K562 (cell line): ENCODE measurements around the gene TBP. TPM values are rescaled to one million over a fixed set of nuclear protein-coding genes. Genes with fewer than 3 reads are reported as not detected.
A peak's percentile ranks its signal among the peaks of the same experiment; 100 is the strongest.

Experiments
- ATF1 ChIP-seq, 2 experiments: fragments of 450-650 bp in 1 of 2; IDR thresholded peaks; 2 replicates each; pipeline ENCODE4 v1.6.1; 2016; ENCODE audit warnings: missing compliant biosample characterization in 1 of 2, missing genetic modification characterization in 1 of 2
- BCL6 ChIP-seq: fragments of 250-450 bp; sonication (Bioruptor Pico); IDR thresholded peaks from 2 replicates; pipeline ENCODE4 v1.4.0; 2020
- CAMTA2 ChIP-seq: fragments of 250-450 bp; sonication (Bioruptor Pico); conservative IDR thresholded peaks from 2 replicates; pipeline ENCODE4 v1.5.1; 2022
- CHD1 ChIP-seq: fragments of 200-600 bp; sonication (generic); IDR thresholded peaks from one replicate; pipeline ENCODE4 v1.6.1; 2012; ENCODE audit warnings: mild to moderate bottlenecking, moderate library complexity, low read length, inconsistent platforms
- ELF4 ChIP-seq: fragments of 450-650 bp; formaldehyde crosslinking; IDR thresholded peaks from 2 replicates; pipeline ENCODE4 v1.4.0; 2022; ENCODE audit warnings: missing genetic modification characterization
- EP400 ChIP-seq: fragments of 450-650 bp; IDR thresholded peaks from 2 replicates; pipeline ENCODE4 v1.6.1; 2017; ENCODE audit warnings: antibody characterized with exemption, mild to moderate bottlenecking, moderate library complexity
- ETS1 ChIP-seq: conservative IDR thresholded peaks from 2 replicates; pipeline ENCODE4 v1.6.1; 2011; ENCODE audit warnings: low read depth, mild to moderate bottlenecking, low read length; ENCODE audit not compliant: control insufficient read depth
- JUND ChIP-seq, 2 experiments: IDR thresholded peaks; 2 replicates in 1 of 2; 3 replicates in 1 of 2; pipeline ENCODE4 v1.6.1; 2011; ENCODE audit warnings: borderline replicate concordance in 2 of 2, low read depth in 2 of 2, low read length in 2 of 2, improper control_type of control experiment in 1 of 2, missing biosample characterization in 1 of 2, missing genetic modification characterization in 1 of 2, missing genetic modification reagents in 1 of 2
- MCM2 ChIP-seq: fragments of 450-650 bp; IDR thresholded peaks from 2 replicates; pipeline ENCODE4 v1.6.1; 2017; ENCODE audit warnings: low read depth, mild to moderate bottlenecking
- NRF1 ChIP-seq, 2 experiments: fragments of 450-650 bp; IDR thresholded peaks in 1 of 2; conservative IDR thresholded peaks in 1 of 2; 2 replicates each; pipeline ENCODE4 v1.6.1; 2014; ENCODE audit warnings: mild to moderate bottlenecking in 2 of 2
- PATZ1 ChIP-seq: fragments of 250-450 bp; sonication (Bioruptor Pico); IDR thresholded peaks from 2 replicates; pipeline ENCODE4 v1.5.0; 2020; ENCODE audit warnings: mild to moderate bottlenecking, borderline replicate concordance
- POLR2AphosphoS5 ChIP-seq: IDR thresholded peaks from 2 replicates; pipeline ENCODE4 v1.6.1; 2011; ENCODE audit warnings: mild to moderate bottlenecking, low read depth, low read length, moderate library complexity; ENCODE audit not compliant: control insufficient read depth, insufficient read depth
- POLR2B ChIP-seq: fragments of 450-650 bp; IDR thresholded peaks from 2 replicates; pipeline ENCODE4 v1.6.1; 2018; ENCODE audit warnings: low read depth; ENCODE audit not compliant: partially characterized antibody
- POLR2H ChIP-seq: IDR thresholded peaks from 2 replicates; pipeline ENCODE4 v1.6.1; 2016; ENCODE audit warnings: missing genetic modification characterization, low read depth, mild to moderate bottlenecking, control low read depth, missing compliant biosample characterization, moderate library complexity
- SETDB1 ChIP-seq: IDR thresholded peaks from one replicate; pipeline ENCODE4 v1.6.1; 2012; ENCODE audit warnings: low read length, control low read depth, inconsistent platforms
- SNAPC5 ChIP-seq: fragments of 250-450 bp; sonication (Bioruptor Pico); IDR thresholded peaks from 2 replicates; pipeline ENCODE4 v1.8.0; 2021; ENCODE audit warnings: moderate library complexity, mild to moderate bottlenecking, inconsistent platforms
- TGIF2 ChIP-seq: sonication (generic); formaldehyde crosslinking; IDR thresholded peaks from 2 replicates; pipeline ENCODE4 v1.8.1; 2022; ENCODE audit warnings: mild to moderate bottlenecking, missing genetic modification reagents, moderate library complexity
- ZFP1 ChIP-seq: fragments of 450-650 bp; formaldehyde crosslinking; IDR thresholded peaks from 2 replicates; pipeline ENCODE4 v1.4.0; 2020; ENCODE audit warnings: mild to moderate bottlenecking, mixed read lengths
- ZKSCAN1 ChIP-seq: fragments of 150-350 bp; IDR thresholded peaks from 2 replicates; pipeline ENCODE4 v1.6.1; 2016; ENCODE audit warnings: low read depth, low read length
- ZSCAN32 ChIP-seq: fragments of 450-650 bp; formaldehyde crosslinking; IDR thresholded peaks from 2 replicates; pipeline ENCODE4 v1.4.0; 2020; ENCODE audit warnings: mild to moderate bottlenecking, moderate library complexity
- polyA plus RNA-seq, 8 experiments: library from polyadenylated mRNA; depleted of rRNA in 4 of 8; stranded (reverse) in 5 of 8; unstranded in 3 of 8; fragments of >200 nt; fragmentation: Nextera tagmentation in 2 of 8; fragmentation: Illumina TruSeq in 1 of 8; extraction: Ambion mirVana in 2 of 8; extraction: Trizol in 1 of 8; gene quantifications; 2 replicates each; pipeline versions ENCODE4 v1.2.1 to v1.2.3, GENCODE V29; 2011 to 2014; ENCODE audit warnings: inconsistent platforms in 1 of 8, missing spikeins in 1 of 8
- total RNA-seq, 7 experiments: library from RNA; depleted of rRNA in 6 of 7; stranded (reverse); fragments of >200 nt in 6 of 7; fragmentation: Illumina TruSeq in 2 of 7; extraction: Trizol in 2 of 7; gene quantifications; 2 replicates each; pipeline versions ENCODE4 v1.2.1 to v1.2.3, GENCODE V29; 2011 to 2021; ENCODE audit warnings: low replicate concordance in 1 of 7

The TBP gene
- total and polyA plus RNA-seq, 9 of the 15 experiments (the other 6 are each of a cell fraction or from before 2014, with no cell fraction given) = 28.5 to 86.1 (median 39.5) TPM

GRCh38 chr6:170552765-170553533 is 1.2 kb upstream of the TBP start, which contains the start of gene PSMB1 (continued):
- TF ChIP-seq ETS1 (peak; percentile 94), ZFP1 (CRISPR knock-in tag) (no peak), ZSCAN32 (0 out of 2 replicates have a peak, but pooled peaks have one; percentile 3), POLR2AphosphoS5 (peak; percentile 97), POLR2B (peak; percentile 97), BCL6 (CRISPR knock-in tag) (no peak), ZKSCAN1 (peak; percentile 68), SNAPC5 (CRISPR knock-in tag) (no peak), NRF1 (conservative IDR thresholded peaks at IDR 0.05 in 1 of 2, IDR thresholded peaks at IDR 0.05 in 1 of 2) (peak; percentile 87 to 90), ATF1 (CRISPR knock-in tag; IDR thresholded peaks at IDR 0.05) (no peak), ATF1 (tag; IDR thresholded peaks at IDR 0.05) (peak; percentile 94), POLR2H (tag) (peak; percentile 77), PATZ1 (CRISPR knock-in tag) (no peak), CHD1 (peak; percentile 89), ELF4 (0 out of 2 replicates have a peak, but pooled peaks have one; percentile 41), MCM2 (no peak), SETDB1 (no peak), CAMTA2 (CRISPR knock-in tag) (0 out of 2 replicates have a peak, but pooled peaks have one; percentile 39), TGIF2 (CRISPR knock-in tag) (peak; percentile 52; the same call in 1 of the 2 replicates), EP400 (peak; percentile 98), JUND (IDR thresholded peaks at IDR 0.05; ENCODE audit: borderline replicate concordance, low read depth, low read length) (peak; percentile 71), JUND (tag; IDR thresholded peaks at IDR 0.05; ENCODE audit: borderline replicate concordance, low read depth, low read length) (peak; percentile 45; the same call in 1 of the 3 replicates)
